UCSD-AML1 (cell line): ENCODE data around the gene SPATA9.
"Not testable (repeated sequence)": the region's sequence is repeated elsewhere in the genome, so short reads cannot be mapped to it uniquely, and the experiment has no call there.

ENCODE experiments used
- DNase-seq: peaks from one replicate; lab custom pipeline; 2025; ENCODE audit not compliant: unreplicated experiment; lab: John Stamatoyannopoulos, UW

SPATA9 gene

GRCh38 chr5:95646569-95647431 lies 36.0 kb downstream of the SPATA9 start, which contains the start of gene RFESD:
Gene RFESD, plus strand, starts transcription at chr5:95646777. Its CDS starts 5,495 bp downstream, at chr5:95652272.
- DNase-seq = peak; percentile 83

DNA sequence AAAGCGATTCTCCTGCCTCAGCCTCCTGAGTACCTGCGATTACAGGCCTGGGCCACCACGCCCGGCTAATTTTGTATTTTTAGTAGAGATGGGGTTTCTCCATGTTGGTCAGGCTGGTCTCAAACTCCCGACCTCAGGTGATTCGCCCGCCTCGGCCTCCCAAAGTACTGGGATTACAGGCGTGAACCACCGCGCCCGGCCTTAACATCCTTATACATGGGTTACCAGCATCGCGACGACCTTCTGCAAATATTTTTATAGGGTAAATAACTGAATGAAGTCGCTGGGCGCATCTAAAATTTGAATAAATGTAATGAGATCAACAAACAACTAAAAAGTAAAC lies 36.6 kb downstream of the SPATA9 start:
- DNase-seq = not testable (repeated sequence)

- peak; percentile 15 for DNase-seq
Observed at GRCh38 chr5:95644351-95645042, 38.3 kb downstream of the SPATA9 start.

DNA sequence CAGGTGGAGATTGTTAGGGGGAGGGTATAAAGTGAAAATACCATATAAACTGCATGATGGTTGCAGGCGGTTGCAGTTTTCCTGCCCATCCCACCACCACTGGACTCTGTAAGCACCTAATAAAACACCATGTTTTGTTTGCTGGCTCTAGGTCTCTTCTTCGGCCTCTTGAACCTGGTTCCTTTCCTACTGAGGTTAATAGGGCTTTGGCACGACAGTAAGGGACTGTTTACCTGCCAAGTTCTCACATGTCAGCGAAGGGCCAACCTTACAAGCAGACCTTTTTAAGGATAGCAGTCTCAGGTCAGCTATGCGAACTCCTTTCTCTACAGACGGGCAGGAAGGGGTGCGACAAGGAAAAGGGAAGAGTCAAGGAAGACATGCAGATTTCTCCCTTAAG lies 39.6 kb downstream of the SPATA9 start:
- no peak for DNase-seq

DNA sequence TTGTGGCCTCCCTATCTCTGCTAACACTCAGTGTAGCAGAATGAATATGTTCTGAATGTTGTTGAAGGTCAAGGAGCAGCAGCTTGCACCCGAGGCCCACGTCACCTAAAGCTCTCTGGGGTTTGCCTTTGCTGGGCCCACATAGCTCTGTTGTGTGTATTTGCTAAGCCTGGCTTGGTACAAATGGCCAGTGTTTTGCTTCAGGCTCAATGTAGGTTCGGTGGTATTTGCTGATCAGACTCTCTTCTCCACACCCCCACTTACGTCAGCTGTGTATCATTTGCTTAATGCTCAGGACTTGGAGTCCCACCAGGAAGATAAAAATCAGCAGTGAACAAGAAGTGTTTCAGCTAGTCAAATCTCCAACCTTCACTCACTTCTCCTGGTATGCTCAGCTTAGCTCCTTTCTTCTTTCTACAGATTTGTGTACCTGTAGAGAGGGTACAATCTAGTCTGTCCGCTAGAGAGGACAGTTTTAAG lies 41.0 kb downstream of the SPATA9 start:
- DNase-seq = no peak

DNA sequence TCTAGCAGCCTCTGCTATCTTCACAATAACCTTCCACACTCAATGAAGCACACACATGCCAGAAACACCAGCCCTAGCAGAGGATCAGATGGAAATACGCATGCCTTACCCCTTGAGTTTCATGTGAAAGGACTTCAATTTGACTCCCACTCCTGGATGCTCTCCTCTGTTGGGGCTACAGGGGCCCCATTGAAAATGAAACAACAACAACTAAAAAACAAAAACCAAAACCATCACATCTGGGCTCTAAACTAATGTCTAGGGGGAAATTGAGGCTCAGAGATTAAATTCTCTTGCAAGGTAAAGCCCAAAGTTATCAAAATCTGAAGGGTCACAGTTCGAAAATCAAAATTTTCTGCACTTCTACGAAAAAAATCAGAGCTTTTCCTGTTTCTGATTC lies 44.2 kb downstream of the SPATA9 start:
- DNase-seq = no peak

DNA sequence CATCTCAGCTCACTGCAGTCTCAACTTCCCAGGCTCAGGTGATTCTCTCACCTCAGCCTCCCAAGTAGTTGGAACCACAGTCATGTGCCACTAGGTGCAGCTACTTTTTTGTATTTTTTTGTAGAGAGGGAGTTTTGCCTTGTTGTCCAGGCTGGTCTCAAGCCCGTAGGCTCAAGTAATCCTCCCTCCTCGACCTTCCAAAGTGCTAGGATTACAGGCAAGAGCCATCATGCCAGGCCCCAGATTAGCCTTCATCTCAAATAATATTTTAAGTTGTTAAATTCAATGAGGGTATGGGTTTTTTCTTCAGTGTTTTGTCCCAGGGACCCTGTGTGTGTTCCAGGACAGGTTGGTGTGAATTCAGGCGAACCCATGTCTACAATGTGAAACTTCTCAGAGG lies 48.7 kb downstream of the SPATA9 start:
- no peak for DNase-seq

DNA sequence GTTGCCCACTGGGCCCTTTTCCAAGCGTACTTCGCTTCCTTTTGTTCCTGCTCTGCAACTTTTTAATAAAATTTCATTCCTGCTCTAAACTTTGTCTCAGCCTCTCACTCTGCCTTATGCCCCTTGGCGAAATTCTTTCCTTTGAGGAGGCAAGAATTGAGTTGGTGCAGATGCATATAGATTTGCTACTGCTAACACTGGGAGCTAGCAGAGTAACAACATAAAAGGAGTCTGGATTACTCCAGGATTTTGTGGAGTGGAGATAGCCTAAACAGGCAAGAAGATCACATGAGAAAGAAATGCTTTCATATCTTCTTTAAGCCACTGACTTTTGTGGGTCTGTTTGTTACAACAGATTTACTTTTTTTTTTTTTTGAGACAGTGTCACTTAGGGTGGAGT lies 49.1 kb downstream of the SPATA9 start:
- no peak for DNase-seq

- DNase-seq = not testable (repeated sequence)
Observed at GRCh38 chr5:95632942-95633341, 49.8 kb downstream of the SPATA9 start.

DNA sequence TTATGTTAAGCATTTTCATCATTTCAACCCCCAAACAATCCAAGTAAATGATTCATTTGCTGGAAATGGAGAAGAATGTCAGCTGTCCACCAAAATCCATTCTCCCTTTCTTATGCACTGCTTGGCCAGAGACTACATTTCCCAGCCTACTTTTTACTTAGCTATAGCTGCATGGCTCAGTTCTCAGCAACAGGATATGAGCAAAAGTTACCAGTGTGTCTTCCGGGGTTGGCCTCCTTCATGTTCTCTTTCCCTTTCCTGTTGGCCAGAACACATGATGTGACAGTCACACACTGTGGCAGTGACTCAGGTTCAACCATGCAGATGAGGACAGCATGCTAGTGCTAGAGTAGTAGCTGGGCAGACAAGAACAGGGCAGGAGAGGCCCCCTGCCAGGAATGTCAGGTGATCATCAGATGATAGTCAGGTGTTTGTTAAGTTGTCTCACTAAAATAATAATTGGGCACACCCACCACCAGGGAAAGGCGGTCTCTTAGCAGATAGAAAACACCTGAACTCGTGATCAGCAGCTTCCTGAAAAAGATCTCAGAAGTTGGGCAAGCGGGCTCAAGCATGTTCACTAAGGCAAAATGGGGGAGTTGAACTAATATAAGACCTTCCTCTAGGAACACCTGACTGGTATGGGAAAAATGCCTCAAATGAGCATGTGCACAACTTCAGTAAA lies 50.7 kb downstream of the SPATA9 start:
- DNase-seq = peak; percentile 22

DNA sequence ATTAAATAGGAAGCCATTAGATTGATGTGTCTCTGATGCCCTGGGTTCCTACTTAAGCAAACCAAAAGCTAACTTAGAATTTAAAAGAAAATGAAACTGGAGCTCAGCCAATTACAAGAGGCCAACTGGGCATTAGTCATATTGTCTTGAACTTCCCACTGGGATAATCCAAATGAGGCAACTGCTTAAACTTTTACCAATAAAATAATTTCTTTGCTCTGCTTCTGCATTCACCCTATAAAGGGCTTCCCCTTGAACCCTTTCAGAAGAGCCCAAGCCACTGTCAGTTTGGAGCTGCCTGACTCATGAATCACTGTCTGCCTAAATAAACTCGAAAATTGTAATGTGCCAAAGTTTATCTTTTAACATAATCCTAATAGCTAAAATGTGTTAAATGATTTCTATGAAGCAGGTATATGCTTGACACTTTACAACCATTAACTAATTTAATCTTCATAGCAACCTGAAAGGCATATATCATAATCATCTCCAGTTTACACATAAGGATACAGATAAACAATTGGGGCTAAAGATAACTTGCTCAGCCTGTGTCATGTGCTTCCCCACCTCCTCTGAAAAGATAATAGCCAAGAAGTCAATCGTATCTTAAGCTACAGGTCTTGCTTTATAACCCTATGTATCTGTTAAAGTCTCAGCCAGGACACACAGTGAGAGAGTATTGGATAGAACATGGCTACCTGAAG lies 51.4 kb downstream of the SPATA9 start:
- DNase-seq = no peak

DNA sequence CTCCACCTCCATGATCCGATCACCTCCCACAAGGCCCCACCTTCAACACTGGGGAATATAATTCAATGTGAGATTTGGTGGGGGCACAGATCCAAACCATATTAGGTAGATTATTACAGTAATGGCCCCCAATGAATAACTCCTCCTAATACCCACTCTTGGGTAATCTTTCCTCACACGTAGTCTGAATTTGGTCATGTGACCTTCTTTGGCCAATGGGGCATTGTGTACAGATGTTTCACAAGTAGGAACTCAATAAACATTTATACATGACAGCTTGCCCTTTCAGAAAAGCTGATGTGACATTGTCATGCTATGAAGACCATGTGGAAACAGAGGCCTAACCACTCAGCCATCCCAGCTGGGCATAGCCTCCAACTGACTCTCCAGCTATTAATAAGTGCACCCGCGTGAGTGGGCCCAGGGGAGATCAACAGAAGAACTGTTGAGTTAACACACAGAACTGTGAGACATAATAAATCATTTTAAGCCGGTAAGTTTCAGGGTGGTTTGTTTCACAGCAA lies 52.3 kb downstream of the SPATA9 start:
- DNase-seq = no peak

- no peak for DNase-seq
Observed at GRCh38 chr5:95628933-95629332, 53.9 kb downstream of the SPATA9 start.

- no peak for DNase-seq
Observed at GRCh38 chr5:95627971-95628810, 54.6 kb downstream of the SPATA9 start.

DNA sequence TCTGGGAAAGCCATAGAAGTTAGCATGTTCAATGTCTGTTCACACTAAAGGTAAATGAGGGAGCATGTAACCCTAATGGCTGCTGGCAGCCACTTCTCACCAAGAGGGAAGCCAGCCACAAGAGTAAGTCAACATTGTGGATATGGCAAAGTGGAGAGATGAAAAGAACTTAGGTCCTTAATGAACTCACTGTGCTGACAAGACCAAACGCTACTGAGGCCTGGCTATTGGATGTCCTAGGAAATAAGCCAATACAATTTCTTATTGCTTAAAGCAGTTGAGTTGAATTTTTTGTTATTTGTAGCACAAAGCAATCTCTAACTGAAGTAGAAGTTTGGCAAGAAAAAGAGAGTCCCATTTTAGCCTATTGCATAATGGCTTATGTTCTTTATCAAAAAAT lies 56.1 kb downstream of the SPATA9 start:
- no peak for DNase-seq

DNA sequence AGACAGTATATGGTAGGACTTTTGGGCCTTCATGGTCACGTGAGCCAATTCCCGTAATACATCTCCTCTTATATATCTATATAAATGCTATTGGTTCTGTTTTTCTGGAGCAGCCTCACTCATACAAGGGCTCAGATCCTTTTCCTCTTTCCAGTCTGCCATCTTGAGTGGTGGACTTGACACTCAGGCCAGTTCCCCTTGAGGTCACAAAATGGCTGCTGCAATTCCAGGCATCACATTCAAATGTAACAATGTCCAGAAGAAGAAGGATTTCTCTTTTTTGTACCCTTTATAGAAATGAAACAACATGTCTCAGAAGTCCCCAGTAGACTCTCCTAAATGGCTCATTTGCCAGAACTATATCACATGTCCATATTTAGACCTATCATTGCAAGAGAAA lies 58.4 kb downstream of the SPATA9 start:
- DNase-seq = no peak

GRCh38 chr5:95623706-95624105 lies 59.1 kb downstream of the SPATA9 start:
- no peak for DNase-seq

GRCh38 chr5:95621839-95622629 lies 60.8 kb downstream of the SPATA9 start:
- DNase-seq = peak; percentile 17
